Activated naive CD8-positive, alpha-beta T cell treated with anti-CD3 and anti-CD28 coated beads, Interleukin-2, amount 50 U/mL, for 16 hours (primary cell): ENCODE measurements around the gene MTHFS.
A peak's percentile ranks its signal among the peaks of the same experiment; 100 is the strongest.
"Not testable (repeated sequence)": the region's sequence is repeated elsewhere in the genome, so short reads cannot be mapped to it uniquely, and the experiment has no call there.

Experiments
- DNase-seq: peaks from one replicate; pipeline ENCODE4 v3.0.0-alpha.2; 2020; ENCODE audit warnings: low read depth, low spot score

Gene MTHFS

GRCh38 chr15:79896634-79897379 lies at the start of gene MTHFS:
TSS of gene MTHFS (minus strand) at chr15:79897014. CDS start at chr15:79896988, 26 bp downstream.
- peak; percentile 48 for DNase-seq

DNA sequence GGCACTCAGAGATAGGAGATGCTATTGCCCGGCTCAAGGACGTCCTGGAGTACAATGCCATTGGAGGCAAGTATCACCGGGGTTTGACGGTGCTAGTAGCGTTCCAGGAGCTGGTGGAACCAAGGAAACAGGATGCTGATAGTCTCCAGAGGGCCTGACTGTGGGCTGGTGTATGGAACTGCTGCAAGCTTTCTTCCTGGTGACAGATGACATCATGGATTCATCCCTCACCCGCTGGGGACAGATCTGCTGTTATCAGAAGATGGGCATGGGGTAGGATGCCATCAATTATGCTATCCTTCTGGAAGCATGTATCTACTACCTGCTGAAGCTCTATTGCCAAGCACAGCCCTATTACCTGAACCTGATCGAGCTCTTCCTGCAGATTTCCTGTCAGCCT lies 47.8 kb upstream of the MTHFS start:
- DNase-seq, result no peak

GRCh38 chr15:79943820-79944219 lies 47.0 kb upstream of the MTHFS start:
- no peak for DNase-seq

GRCh38 chr15:79942741-79943481 lies 46.1 kb upstream of the MTHFS start:
- DNase-seq, result no peak

- DNase-seq, result no peak
Measured at GRCh38 chr15:79939399-79939798, 42.6 kb upstream of the MTHFS start.

- DNase-seq, result no peak
Measured at GRCh38 chr15:79938143-79938542, 41.3 kb upstream of the MTHFS start.

DNA sequence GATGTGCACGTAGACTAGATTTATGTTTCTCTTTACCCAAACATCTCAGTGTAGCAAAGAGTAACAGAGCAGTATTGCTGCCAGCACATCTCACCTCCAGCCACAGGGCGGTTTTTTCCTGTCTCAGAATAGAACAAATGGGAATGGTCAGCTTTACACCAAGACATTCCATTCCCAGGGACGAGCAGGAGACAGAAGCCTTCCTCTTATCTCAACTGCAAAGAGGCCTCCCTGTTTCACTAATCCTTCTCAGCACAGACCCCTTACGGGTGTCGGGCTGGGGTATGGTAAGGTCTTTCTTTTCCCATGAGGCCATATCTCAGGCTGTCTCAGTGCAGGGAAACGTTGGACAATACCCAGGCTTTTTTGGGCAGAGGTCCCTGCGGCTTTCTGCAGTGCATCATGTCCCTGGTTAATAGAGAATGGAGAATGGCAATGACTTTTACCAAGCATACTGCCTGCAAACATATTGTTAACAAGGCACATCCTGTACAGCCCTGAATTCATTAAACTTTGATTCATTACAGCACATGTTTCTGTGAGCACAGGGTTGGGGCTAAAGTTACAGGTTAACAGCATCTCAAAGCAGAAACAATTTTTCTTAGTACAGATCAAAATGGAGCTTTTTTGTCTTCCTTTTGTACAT lies 38.9 kb upstream of the MTHFS start:
- not testable (repeated sequence) for DNase-seq

DNA sequence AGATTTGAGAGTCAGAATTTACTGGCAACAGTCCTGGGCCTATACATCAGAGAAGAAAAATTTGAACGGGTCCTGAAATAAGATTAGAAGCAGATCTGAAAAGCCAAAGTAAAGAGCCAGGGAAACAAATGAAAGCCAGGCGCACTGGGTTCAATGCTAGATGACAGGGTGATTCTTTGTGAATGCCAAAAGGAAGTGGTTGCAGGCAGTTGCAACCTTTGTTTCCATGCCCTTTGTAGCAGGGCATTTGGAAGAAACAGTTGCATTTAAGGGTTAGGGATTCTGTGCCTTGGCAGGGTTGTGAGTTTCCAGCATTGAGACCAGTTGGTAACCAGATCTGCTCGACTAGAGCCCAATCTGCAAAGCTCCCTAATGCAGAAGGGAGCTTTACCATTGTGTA lies 36.4 kb upstream of the MTHFS start:
- DNase-seq, result no peak

DNA sequence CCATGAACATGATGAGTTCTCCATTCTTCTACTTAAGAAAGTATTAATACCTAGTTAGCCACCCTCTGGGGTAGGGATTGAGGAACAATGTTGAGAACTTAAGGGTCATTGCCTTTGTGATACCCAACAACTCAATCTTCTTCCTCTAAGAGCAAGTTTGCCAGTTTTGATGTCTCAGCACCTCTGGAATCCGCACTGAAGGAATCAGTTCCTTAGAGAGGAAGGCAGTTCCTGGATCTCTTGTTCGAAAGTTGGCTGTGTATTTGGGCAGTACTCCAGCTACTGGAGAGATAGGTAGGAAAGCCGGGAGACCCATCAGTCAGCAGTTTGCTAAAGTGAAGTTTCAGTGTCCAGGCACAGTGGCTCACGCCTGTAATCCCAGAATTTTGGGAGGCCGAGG lies 35.6 kb upstream of the MTHFS start:
- DNase-seq, result no peak

DNA sequence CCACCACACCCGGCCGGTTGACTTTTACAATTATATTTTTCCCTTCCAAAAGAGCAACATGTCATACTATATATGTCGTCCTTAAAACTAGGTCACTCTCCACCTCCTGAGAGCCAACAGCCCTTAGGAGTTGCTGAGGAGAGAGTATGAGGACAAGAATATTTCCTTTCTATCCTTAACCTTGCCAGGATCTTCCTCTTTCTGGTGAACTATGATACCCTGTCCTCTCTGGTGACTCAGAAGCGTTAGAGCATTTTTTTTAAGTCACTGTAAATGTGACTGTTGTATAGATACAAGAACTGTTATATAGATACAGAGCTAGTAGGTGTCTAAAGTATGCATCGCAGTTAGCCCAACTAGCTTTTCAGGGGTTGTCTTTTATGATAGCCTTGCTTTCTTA lies 33.7 kb upstream of the MTHFS start:
- DNase-seq, result no peak

- no peak for DNase-seq
Measured at GRCh38 chr15:79929412-79929811, 32.6 kb upstream of the MTHFS start.

DNA sequence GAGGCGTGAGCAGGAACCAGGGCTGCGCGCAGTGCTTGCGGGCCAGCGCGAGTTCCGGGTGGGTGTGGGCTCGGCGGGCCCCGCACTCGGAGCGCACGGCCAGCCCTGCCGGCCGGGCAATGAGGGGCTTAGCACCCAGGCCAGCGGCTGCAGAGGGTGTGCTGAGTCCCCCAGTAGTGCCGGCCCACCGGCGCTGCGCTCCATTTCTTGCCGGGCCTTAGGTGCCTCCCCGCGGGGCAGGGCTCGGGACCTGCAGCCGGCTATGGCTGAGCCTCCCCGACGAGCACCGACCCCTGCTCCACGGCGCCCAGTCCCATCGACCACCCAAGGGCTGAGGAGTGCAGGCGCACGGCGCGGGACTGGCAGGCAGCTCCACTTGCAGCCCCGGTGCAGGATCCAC lies 29.3 kb upstream of the MTHFS start:
- not testable (repeated sequence) for DNase-seq

DNA sequence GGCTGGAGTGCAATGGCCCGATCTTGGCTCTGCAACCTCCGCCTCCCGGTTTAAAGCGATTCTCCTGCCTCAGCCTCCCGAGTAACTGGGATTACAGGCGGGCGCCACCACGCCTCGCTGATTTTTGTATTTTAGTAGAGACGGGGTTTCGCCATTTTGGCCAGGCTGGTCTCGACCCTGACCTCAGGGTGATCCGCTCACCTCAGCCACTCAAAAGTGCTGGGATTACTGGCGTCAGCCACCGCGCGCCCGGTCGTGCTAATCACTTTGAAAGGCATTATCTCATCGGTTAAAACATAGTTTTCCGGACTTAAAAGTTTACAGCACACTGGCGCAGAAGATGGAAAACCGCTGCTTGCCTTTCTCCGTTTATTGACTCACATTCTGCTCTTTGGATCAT lies 27.6 kb upstream of the MTHFS start:
- no peak for DNase-seq

GRCh38 chr15:79923515-79924169 lies 26.8 kb upstream of the MTHFS start:
- DNase-seq, result peak; percentile 96

DNA sequence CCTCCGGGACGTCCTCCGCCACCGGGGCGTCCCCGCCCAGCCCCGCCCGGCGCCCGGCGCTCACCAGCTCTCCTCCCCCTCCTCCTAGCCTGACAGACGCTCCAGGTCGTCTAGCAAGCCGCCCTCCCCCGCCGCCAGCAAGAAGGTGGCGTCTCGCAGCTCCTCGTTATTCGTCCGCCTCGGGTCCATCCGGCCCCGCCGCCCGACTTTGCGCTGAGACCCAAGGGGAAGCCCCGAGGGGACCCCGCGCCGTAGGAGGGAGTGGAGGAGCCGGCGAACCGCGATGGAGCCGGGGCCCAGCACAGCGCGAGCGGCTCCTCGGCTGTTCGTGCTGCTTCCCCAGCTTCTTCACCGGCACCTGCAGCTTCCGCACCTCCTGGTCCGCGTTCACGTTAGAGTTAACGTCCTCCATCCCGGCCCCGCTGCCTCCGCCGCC lies 26.3 kb upstream of the MTHFS start:
- DNase-seq, result peak; percentile 36

GRCh38 chr15:79922512-79923078 lies 25.8 kb upstream of the MTHFS start:
- no peak for DNase-seq

- DNase-seq, result no peak
Measured at GRCh38 chr15:79919749-79920511, 23.1 kb upstream of the MTHFS start.

GRCh38 chr15:79919090-79919748 lies 22.4 kb upstream of the MTHFS start:
- DNase-seq, result no peak

DNA sequence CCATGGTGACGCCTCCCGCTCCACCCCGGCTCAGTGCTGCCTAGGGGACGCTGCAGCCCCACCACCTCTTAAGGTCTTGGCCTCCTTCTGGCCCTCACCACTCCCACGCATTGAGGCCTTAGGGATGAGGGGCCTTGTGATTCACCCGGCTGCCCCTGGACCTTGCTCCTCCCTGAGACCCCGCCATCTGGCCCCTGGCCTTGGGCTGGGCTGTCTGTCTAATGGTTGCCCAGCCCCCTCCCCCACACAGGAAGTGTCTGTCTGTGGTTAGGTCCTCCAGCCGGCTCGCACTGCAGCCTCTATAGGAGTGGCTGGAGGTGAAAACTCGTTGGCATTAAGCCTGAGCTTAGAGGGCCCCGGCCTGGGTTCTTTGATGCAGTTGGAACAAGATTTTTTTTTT lies 21.5 kb upstream of the MTHFS start:
- DNase-seq, result no peak

DNA sequence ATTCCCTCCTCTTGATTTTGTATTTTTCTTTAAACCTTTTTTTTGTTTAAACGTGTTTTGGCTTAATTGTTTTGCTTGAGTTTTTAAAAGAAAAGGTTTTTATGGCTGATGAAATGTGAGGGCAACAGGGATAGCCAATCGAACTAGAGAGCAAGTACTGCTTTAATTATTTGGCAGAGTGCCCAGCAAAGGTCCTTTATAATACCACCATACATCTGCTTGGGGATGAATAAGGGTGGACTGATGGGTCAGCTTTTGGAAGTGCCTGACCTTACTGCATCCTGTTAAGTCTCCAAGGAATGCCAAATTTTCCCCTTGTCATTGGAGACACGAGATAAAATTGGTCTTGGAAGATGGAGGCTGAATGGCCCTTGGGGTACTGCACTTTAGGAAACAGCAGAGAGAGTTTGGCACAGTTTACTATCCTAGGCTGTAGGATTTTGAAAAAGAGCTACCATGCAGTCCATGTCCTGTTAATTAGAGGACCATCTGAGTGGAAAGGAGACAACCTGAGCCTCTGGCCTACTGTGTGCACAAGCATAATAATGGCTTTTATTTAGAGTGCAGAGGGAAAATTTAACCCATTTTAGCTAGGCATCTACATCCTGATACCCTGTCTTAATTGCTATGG lies 19.8 kb upstream of the MTHFS start:
- DNase-seq, result no peak
